Right renal pelvis (tissue), 4 donors: ENCODE measurements around the gene ADD3. TPM values are rescaled to one million over a fixed set of nuclear protein-coding genes. Genes with fewer than 3 reads are reported as not detected.
"Not testable (repeated sequence)": the region's sequence is repeated elsewhere in the genome, so short reads cannot be mapped to it uniquely, and the experiment has no call there.

Experiments
- DNase-seq, 4 donors: peaks; one replicate each; pipeline ENCODE4 v3.0.0-alpha.2; 2013; ENCODE audit warnings: low read depth in 4 of 4, low spot score in 3 of 4, missing footprints in 1 of 4
- polyA plus RNA-seq, 4 donors: library from polyadenylated mRNA; unstranded; fragments of 120-200 nt; gene quantifications; one replicate each; pipeline ENCODE4 v1.2.1, GENCODE V29; 2013; ENCODE audit not compliant: insufficient read length in 4 of 4

The ADD3 gene
- polyA plus RNA-seq, 4 donors = 227 to 291 (median 272) TPM

GRCh38 chr10:109975244-109976190, 32.3 kb upstream of the ADD3 start:
- no peak for DNase-seq

- no peak for DNase-seq
Measured at GRCh38 chr10:109976681-109977080, 31.1 kb upstream of the ADD3 start.

GRCh38 chr10:109977382-109977806, 30.4 kb upstream of the ADD3 start:
- no peak for DNase-seq

- no peak for DNase-seq
Measured at GRCh38 chr10:109978481-109978880, 29.3 kb upstream of the ADD3 start.

GRCh38 chr10:109979215-109979614, 28.6 kb upstream of the ADD3 start:
- no peak for DNase-seq

- DNase-seq = no peak
Measured at GRCh38 chr10:109981650-109982049, 26.1 kb upstream of the ADD3 start.

- DNase-seq = no peak
Measured at GRCh38 chr10:109982123-109982522, 25.7 kb upstream of the ADD3 start.

GRCh38 chr10:109982812-109983211, 25.0 kb upstream of the ADD3 start:
- no peak for DNase-seq

- DNase-seq = no peak
Measured at GRCh38 chr10:109984013-109984412, 23.8 kb upstream of the ADD3 start.

- not testable (repeated sequence) for DNase-seq
Measured at GRCh38 chr10:109985768-109986167, 22.0 kb upstream of the ADD3 start.

- no peak for DNase-seq
Measured at GRCh38 chr10:109987452-109988211, 20.2 kb upstream of the ADD3 start.

- no peak for DNase-seq
Measured at GRCh38 chr10:109988212-109988596, 19.6 kb upstream of the ADD3 start.

GRCh38 chr10:109991266-109991855, 16.4 kb upstream of the ADD3 start:
- DNase-seq = no peak

GRCh38 chr10:109992485-109992884, 15.3 kb upstream of the ADD3 start:
- DNase-seq = no peak

- no peak for DNase-seq
Measured at GRCh38 chr10:109993551-109994330, 14.0 kb upstream of the ADD3 start.

GRCh38 chr10:109994711-109995577, 12.8 kb upstream of the ADD3 start:
- DNase-seq = no peak

- no peak for DNase-seq
Measured at GRCh38 chr10:109995595-109995994, 12.2 kb upstream of the ADD3 start.

GRCh38 chr10:109996225-109996624, 11.6 kb upstream of the ADD3 start:
- no peak for DNase-seq

- no peak for DNase-seq
Measured at GRCh38 chr10:109996766-109997171, 11.0 kb upstream of the ADD3 start.

- no peak for DNase-seq
Measured at GRCh38 chr10:109997233-109997632, 10.6 kb upstream of the ADD3 start.
